ENCODE results near the gene RBM39.

DNA sequence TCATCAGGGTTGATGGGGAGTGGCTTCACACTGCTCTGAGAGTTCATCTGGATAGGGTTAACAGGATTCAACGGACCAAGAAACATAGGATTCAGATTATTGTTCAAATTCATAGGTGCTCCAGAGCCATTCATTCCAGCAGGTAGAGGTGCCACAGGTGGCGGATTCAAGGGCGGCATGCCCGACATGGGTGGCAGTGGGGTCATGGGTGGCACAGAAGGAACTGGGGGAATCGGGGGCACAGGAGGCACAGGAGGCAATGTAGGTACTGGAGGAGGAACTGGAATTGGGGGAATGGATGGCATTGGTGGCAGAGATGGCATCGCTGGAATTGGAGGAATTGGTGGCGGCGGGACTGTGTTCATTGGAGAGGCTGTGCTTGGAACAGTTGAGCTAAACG, 87.6 kb downstream of the RBM39 start:
- TF ChIP-seq CTCF (IDR thresholded peaks at IDR 0.05) (no peak), POLR2A (IDR thresholded peaks at IDR 0.05) (no peak)

All from lower leg skin (tissue), 3 donors.